ENCODE results near the gene ENTREP1. TPM values are rescaled to one million over a fixed set of nuclear protein-coding genes. Genes with fewer than 3 reads are reported as not detected.

Gene ENTREP1
- total RNA-seq, 1 experiment from 2014 or later: not detected

- Histone ChIP-seq H3K36me3 (ENCODE audit: insufficient read depth, low read length) (no peaks in the 10 kb centered on the region), H2AFZ (ENCODE audit: low read length) (no peak overlapping the region), H3K27ac (ENCODE audit: low read length) (no peak overlapping the region), H3K4me3 (ENCODE audit: low read length) (no peak overlapping the region), H3K9me3 (ENCODE audit: low read length) (no peaks in the 10 kb centered on the region), H3K4me1 (ENCODE audit: low read length) (no peaks in the 10 kb centered on the region), H3K79me2 (ENCODE audit: low read length) (no peaks in the 10 kb centered on the region), H3K4me2 (ENCODE audit: low read depth, low read length, poor library complexity, severe bottlenecking) (no peak overlapping the region), H3K9me2 (replicated peaks; ENCODE audit: insufficient read depth, low read length) (no peaks in the 10 kb centered on the region), H3K9ac (ENCODE audit: low read length) (no peak overlapping the region), H4K20me1 (ENCODE audit: insufficient read depth, low read depth, low read length) (no peaks in the 10 kb centered on the region), H3K27me3 (ENCODE audit: low read length) (no peaks in the 10 kb centered on the region)
- no peak for DNase-seq
Measured at GRCh38 chr9:69330580-69330979, 5.6 kb downstream of the ENTREP1 start.

GRCh38 chr9:69331444-69331843 lies 6.4 kb downstream of the ENTREP1 start:
- H3K4me1 ChIP-seq (ENCODE audit: low read length): no peaks in the 10 kb centered on the region
- no peaks in the 10 kb centered on the region for H3K79me2 ChIP-seq (ENCODE audit: low read length)
- H3K4me2 ChIP-seq (ENCODE audit: low read depth, low read length, poor library complexity, severe bottlenecking): no peak overlapping the region
- no peaks in the 10 kb centered on the region for H3K36me3 ChIP-seq (ENCODE audit: insufficient read depth, low read length)
- H3K27ac ChIP-seq (ENCODE audit: low read length): no peak overlapping the region
- no peak overlapping the region for H3K9ac ChIP-seq (ENCODE audit: low read length)
- H4K20me1 ChIP-seq (ENCODE audit: insufficient read depth, low read depth, low read length): no peaks in the 10 kb centered on the region
- DNase-seq: no peak
- no peak overlapping the region for H2AFZ ChIP-seq (ENCODE audit: low read length)
- no peak overlapping the region for H3K4me3 ChIP-seq (ENCODE audit: low read length)
- no peaks in the 10 kb centered on the region for H3K9me2 ChIP-seq (replicated peaks; ENCODE audit: insufficient read depth, low read length)
- no peaks in the 10 kb centered on the region for H3K9me3 ChIP-seq (ENCODE audit: low read length)
- H3K27me3 ChIP-seq (ENCODE audit: low read length): no peaks in the 10 kb centered on the region

GRCh38 chr9:69332067-69332685 lies 7.2 kb downstream of the ENTREP1 start:
- no peak overlapping the region for H3K4me3 ChIP-seq (ENCODE audit: low read length)
- H3K79me2 ChIP-seq (ENCODE audit: low read length): no peaks in the 10 kb centered on the region
- no peaks in the 10 kb centered on the region for H3K9me2 ChIP-seq (replicated peaks; ENCODE audit: insufficient read depth, low read length)
- H3K4me2 ChIP-seq (ENCODE audit: low read depth, low read length, poor library complexity, severe bottlenecking): no peak overlapping the region
- no peak overlapping the region for H3K27ac ChIP-seq (ENCODE audit: low read length)
- H2AFZ ChIP-seq (ENCODE audit: low read length): no peak overlapping the region
- no peaks in the 10 kb centered on the region for H4K20me1 ChIP-seq (ENCODE audit: insufficient read depth, low read depth, low read length)
- H3K4me1 ChIP-seq (ENCODE audit: low read length): no peaks in the 10 kb centered on the region
- no peak for DNase-seq
- no peak overlapping the region for H3K9ac ChIP-seq (ENCODE audit: low read length)
- no peaks in the 10 kb centered on the region for H3K27me3 ChIP-seq (ENCODE audit: low read length)
- H3K36me3 ChIP-seq (ENCODE audit: insufficient read depth, low read length): no peaks in the 10 kb centered on the region
- H3K9me3 ChIP-seq (ENCODE audit: low read length): no peaks in the 10 kb centered on the region

DNA sequence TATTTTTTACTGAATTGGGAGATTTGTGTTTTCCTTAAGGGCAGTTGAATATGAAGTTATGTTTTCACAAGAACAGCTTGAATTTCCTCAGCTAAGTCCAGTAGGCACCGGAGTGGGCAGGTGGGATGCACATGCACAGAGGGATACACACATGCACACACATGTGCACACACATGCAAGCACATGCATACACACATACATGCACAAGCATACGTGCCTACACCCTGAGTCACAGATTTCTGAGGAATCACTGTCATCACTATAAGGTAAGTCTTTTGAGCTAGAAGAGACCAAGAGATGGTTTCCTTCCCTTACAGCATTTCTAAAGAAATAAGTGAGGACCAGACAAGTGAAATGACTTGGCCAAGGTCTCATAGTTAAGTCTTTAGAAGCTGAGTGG lies 8.7 kb downstream of the ENTREP1 start:
- H3K27me3 ChIP-seq (ENCODE audit: low read length): no peaks in the 10 kb centered on the region
- no peaks in the 10 kb centered on the region for H3K36me3 ChIP-seq (ENCODE audit: insufficient read depth, low read length)
- H3K9ac ChIP-seq (ENCODE audit: low read length): no peak overlapping the region
- no peak overlapping the region for H3K4me3 ChIP-seq (ENCODE audit: low read length)
- no peaks in the 10 kb centered on the region for H4K20me1 ChIP-seq (ENCODE audit: insufficient read depth, low read depth, low read length)
- H3K9me3 ChIP-seq (ENCODE audit: low read length): no peaks in the 10 kb centered on the region
- no peak overlapping the region for H2AFZ ChIP-seq (ENCODE audit: low read length)
- H3K27ac ChIP-seq (ENCODE audit: low read length): no peak overlapping the region
- no peaks in the 10 kb centered on the region for H3K79me2 ChIP-seq (ENCODE audit: low read length)
- H3K4me2 ChIP-seq (ENCODE audit: low read depth, low read length, poor library complexity, severe bottlenecking): no peak overlapping the region
- no peaks in the 10 kb centered on the region for H3K9me2 ChIP-seq (replicated peaks; ENCODE audit: insufficient read depth, low read length)
- no peak for DNase-seq
- no peaks in the 10 kb centered on the region for H3K4me1 ChIP-seq (ENCODE audit: low read length)

GRCh38 chr9:69334317-69334716 lies 9.3 kb downstream of the ENTREP1 start:
- Histone ChIP-seq H3K9me3 (ENCODE audit: low read length) (no peaks in the 10 kb centered on the region), H3K4me3 (ENCODE audit: low read length) (no peak overlapping the region)

GRCh38 chr9:69339620-69340019 lies 14.6 kb downstream of the ENTREP1 start:
- H3K27me3 ChIP-seq (ENCODE audit: low read length): no peaks in the 10 kb centered on the region

More at GRCh38 chr9:69334317-69334716, 9.3 kb downstream of the ENTREP1 start:
- H2AFZ ChIP-seq (ENCODE audit: low read length): no peak overlapping the region
- H3K27me3 ChIP-seq (ENCODE audit: low read length): no peaks in the 10 kb centered on the region
- H3K4me2 ChIP-seq (ENCODE audit: low read depth, low read length, poor library complexity, severe bottlenecking): no peak overlapping the region
- no peak overlapping the region for H3K27ac ChIP-seq (ENCODE audit: low read length)
- DNase-seq: no peak
- no peaks in the 10 kb centered on the region for H3K9me2 ChIP-seq (replicated peaks; ENCODE audit: insufficient read depth, low read length)
- H3K79me2 ChIP-seq (ENCODE audit: low read length): no peaks in the 10 kb centered on the region
- no peaks in the 10 kb centered on the region for H3K36me3 ChIP-seq (ENCODE audit: insufficient read depth, low read length)
- H3K4me1 ChIP-seq (ENCODE audit: low read length): no peaks in the 10 kb centered on the region
- H4K20me1 ChIP-seq (ENCODE audit: insufficient read depth, low read depth, low read length): no peaks in the 10 kb centered on the region
- no peak overlapping the region for H3K9ac ChIP-seq (ENCODE audit: low read length)

DNA sequence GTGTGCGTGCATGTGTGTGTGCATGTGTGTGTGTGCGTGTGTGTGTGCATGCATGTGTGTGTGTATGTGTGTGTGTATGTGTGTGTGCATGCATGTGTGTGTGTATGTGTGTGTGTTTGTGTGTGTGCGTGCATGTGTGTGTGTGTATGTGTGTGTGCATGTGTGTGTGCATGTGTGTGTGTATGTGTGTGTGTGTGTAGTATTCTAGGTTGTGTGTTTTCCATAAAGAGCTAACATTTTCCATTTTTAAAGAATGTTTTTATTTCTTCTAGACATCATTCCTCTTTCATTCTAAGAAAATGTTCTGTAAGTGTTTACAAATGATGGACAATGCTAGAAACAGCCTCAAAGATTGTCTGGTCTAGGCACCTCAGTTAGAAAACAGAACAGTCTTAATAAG lies 15.6 kb downstream of the ENTREP1 start:
- H3K27me3 ChIP-seq (ENCODE audit: low read length): no peaks in the 10 kb centered on the region
- no peak overlapping the region for H3K4me2 ChIP-seq (ENCODE audit: low read depth, low read length, poor library complexity, severe bottlenecking)
- H3K79me2 ChIP-seq (ENCODE audit: low read length): no peaks in the 10 kb centered on the region
- no peaks in the 10 kb centered on the region for H3K9me2 ChIP-seq (replicated peaks; ENCODE audit: insufficient read depth, low read length)
- no peak overlapping the region for H3K9ac ChIP-seq (ENCODE audit: low read length)
- no peaks in the 10 kb centered on the region for H4K20me1 ChIP-seq (ENCODE audit: insufficient read depth, low read depth, low read length)
- H3K27ac ChIP-seq (ENCODE audit: low read length): no peak overlapping the region
- DNase-seq: no peak
- H3K36me3 ChIP-seq (ENCODE audit: insufficient read depth, low read length): no peaks in the 10 kb centered on the region
- H2AFZ ChIP-seq (ENCODE audit: low read length): no peak overlapping the region
- no peaks in the 10 kb centered on the region for H3K9me3 ChIP-seq (ENCODE audit: low read length)
- no peak overlapping the region for H3K4me3 ChIP-seq (ENCODE audit: low read length)
- no peaks in the 10 kb centered on the region for H3K4me1 ChIP-seq (ENCODE audit: low read length)

More at GRCh38 chr9:69339620-69340019, 14.6 kb downstream of the ENTREP1 start:
- no peak for DNase-seq
- Histone ChIP-seq H4K20me1 (ENCODE audit: insufficient read depth, low read depth, low read length) (no peaks in the 10 kb centered on the region), H3K4me1 (ENCODE audit: low read length) (no peaks in the 10 kb centered on the region), H3K4me3 (ENCODE audit: low read length) (no peak overlapping the region), H2AFZ (ENCODE audit: low read length) (no peak overlapping the region), H3K27ac (ENCODE audit: low read length) (no peak overlapping the region), H3K4me2 (ENCODE audit: low read depth, low read length, poor library complexity, severe bottlenecking) (no peak overlapping the region), H3K9ac (ENCODE audit: low read length) (no peak overlapping the region), H3K9me3 (ENCODE audit: low read length) (no peaks in the 10 kb centered on the region), H3K79me2 (ENCODE audit: low read length) (no peaks in the 10 kb centered on the region), H3K9me2 (replicated peaks; ENCODE audit: insufficient read depth, low read length) (no peaks in the 10 kb centered on the region), H3K36me3 (ENCODE audit: insufficient read depth, low read length) (no peaks in the 10 kb centered on the region)

DNA sequence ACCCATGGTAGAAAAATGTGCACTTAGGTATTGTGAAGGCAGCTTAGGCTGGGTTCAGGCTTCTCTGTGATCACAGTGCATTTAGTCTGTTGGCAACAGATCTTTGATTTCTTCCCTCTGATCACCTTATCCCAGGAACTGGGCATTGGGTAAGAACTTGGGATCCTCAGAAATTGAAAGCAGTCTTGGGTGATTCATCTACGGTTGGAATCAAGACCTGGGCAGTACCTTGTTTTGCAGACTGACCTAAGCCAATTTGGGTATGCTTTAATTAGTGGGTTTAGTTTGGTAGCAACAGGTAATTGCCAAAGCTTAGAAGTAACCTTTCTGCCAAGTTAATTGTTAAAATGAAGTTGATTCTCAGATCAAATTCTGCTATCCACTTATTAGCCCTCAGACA lies 17.8 kb downstream of the ENTREP1 start:
- no peaks in the 10 kb centered on the region for H3K79me2 ChIP-seq (ENCODE audit: low read length)
- no peak for DNase-seq
- H3K9me3 ChIP-seq (ENCODE audit: low read length): no peaks in the 10 kb centered on the region
- H3K27ac ChIP-seq (ENCODE audit: low read length): no peak overlapping the region
- H2AFZ ChIP-seq (ENCODE audit: low read length): no peak overlapping the region
- no peak overlapping the region for H3K4me2 ChIP-seq (ENCODE audit: low read depth, low read length, poor library complexity, severe bottlenecking)
- no peaks in the 10 kb centered on the region for H3K9me2 ChIP-seq (replicated peaks; ENCODE audit: insufficient read depth, low read length)
- H3K27me3 ChIP-seq (ENCODE audit: low read length): no peaks in the 10 kb centered on the region
- H3K4me3 ChIP-seq (ENCODE audit: low read length): no peak overlapping the region
- H3K9ac ChIP-seq (ENCODE audit: low read length): no peak overlapping the region
- H3K4me1 ChIP-seq (ENCODE audit: low read length): no peaks in the 10 kb centered on the region
- no peaks in the 10 kb centered on the region for H4K20me1 ChIP-seq (ENCODE audit: insufficient read depth, low read depth, low read length)
- H3K36me3 ChIP-seq (ENCODE audit: insufficient read depth, low read length): no peaks in the 10 kb centered on the region

Data from Karpas-422 (cell line).